Lower leg skin (tissue), 4 donors: ENCODE results near the gene ERVW-1. TPM values are rescaled to one million over a fixed set of nuclear protein-coding genes. Genes with fewer than 3 reads are reported as not detected.

Experiments used
- DNase-seq, 2 donors: peaks; one replicate each; pipeline ENCODE4 v3.0.0-alpha.2; 2019; ENCODE audit warnings: low spot score in 2 of 2
- H3K4me3 ChIP-seq: fragments of 200-600 bp; sonication (generic); 2 replicates; pipeline ENCODE4 v1.5.1; 2017; ENCODE audit warnings: mild to moderate bottlenecking, low read depth; ENCODE audit not compliant: poor library complexity, severe bottlenecking
- POLR2A ChIP-seq, 2 donors: fragments of 450-650 bp; IDR thresholded peaks; one replicate each; pipeline ENCODE4 v1.6.1; 2016 to 2017; ENCODE audit warnings: antibody characterized with exemption in 2 of 2, mild to moderate bottlenecking in 1 of 2, moderate library complexity in 1 of 2
- WGBS, 2 donors: methylation state at CpG; one replicate each; pipeline ENCODE4 v1.1.5; 2018; 5-methylcytosine and 5-hydroxymethylcytosine counted together
- intact Hi-C: fragments of 100-400 bp; cut with DNase I; formaldehyde crosslinking; loops from one replicate; pipeline ENCODE4 v1.15.0; 2023; ENCODE audit warnings: low total_unique reads
- total RNA-seq, 4 donors: library from RNA; depleted of rRNA; stranded (reverse); fragments of >200 nt; gene quantifications; one replicate each; pipeline ENCODE4 v1.1.0, GENCODE V29; 2016
- TF ChIP-seq, protein P1 (sequence below), 3 donors: fragments of 450-650 bp; IDR thresholded peaks; one replicate each; pipeline ENCODE4 v1.5.1; 2016; ENCODE audit warnings: antibody characterized with exemption in 3 of 3, mild to moderate bottlenecking in 3 of 3, moderate library complexity in 2 of 3

ERVW-1 gene
- total RNA-seq, 4 donors from 2014 or later: not detected

- no peak overlapping the region for H3K4me3 ChIP-seq
- intact Hi-C loops: no loop called here
- no peak for DNase-seq
- TF ChIP-seq, protein P1, sequence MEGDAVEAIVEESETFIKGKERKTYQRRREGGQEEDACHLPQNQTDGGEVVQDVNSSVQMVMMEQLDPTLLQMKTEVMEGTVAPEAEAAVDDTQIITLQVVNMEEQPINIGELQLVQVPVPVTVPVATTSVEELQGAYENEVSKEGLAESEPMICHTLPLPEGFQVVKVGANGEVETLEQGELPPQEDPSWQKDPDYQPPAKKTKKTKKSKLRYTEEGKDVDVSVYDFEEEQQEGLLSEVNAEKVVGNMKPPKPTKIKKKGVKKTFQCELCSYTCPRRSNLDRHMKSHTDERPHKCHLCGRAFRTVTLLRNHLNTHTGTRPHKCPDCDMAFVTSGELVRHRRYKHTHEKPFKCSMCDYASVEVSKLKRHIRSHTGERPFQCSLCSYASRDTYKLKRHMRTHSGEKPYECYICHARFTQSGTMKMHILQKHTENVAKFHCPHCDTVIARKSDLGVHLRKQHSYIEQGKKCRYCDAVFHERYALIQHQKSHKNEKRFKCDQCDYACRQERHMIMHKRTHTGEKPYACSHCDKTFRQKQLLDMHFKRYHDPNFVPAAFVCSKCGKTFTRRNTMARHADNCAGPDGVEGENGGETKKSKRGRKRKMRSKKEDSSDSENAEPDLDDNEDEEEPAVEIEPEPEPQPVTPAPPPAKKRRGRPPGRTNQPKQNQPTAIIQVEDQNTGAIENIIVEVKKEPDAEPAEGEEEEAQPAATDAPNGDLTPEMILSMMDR (IDR thresholded peaks at IDR 0.05): no peak
- no peak for TF ChIP-seq POLR2A (IDR thresholded peaks at IDR 0.05)
- WGBS, 2 donors: 87 to 90% methylated on average over 2 of the region's 2 CpGs
Observed at GRCh38 chr7:92506363-92506762, 28.6 kb upstream of the ERVW-1 start.

GRCh38 chr7:92504563-92504962, 26.8 kb upstream of the ERVW-1 start:
- intact Hi-C loops: no loop called here
- TF ChIP-seq, protein P1 (IDR thresholded peaks at IDR 0.05): no peak
- no peak for TF ChIP-seq POLR2A (IDR thresholded peaks at IDR 0.05)
- H3K4me3 ChIP-seq: no peak overlapping the region
- DNase-seq: no peak
- WGBS, 2 donors: 91 to 92% methylated on average over 3 of the region's 3 CpGs

DNA sequence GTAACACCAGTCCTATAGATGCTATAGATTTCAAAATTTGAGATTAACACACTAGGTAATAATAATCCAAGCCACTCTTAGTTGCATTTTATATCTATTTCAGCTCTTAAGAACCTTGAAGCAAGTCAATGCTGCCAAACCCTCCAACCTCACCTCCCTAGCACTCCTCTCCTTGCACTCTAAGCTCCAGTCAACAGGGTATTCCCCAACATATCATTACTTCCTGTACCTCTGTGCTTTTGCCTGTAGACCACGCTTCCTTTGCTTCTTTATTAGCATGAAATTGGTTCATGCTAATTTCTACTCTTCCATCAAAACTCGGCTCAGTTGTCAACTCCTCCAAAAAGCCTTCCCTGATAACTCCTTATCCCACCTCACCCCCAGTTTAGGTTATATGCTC, 26.0 kb upstream of the ERVW-1 start:
- no peak overlapping the region for H3K4me3 ChIP-seq
- 93 to 97% methylated on average over 2 of the region's 2 CpGs for WGBS, 2 donors
- DNase-seq: no peak
- intact Hi-C loops: no loop called here
- TF ChIP-seq, protein P1 (IDR thresholded peaks at IDR 0.05): no peak
- no peak for TF ChIP-seq POLR2A (IDR thresholded peaks at IDR 0.05)

- no peak for DNase-seq
- TF ChIP-seq, protein P1 (IDR thresholded peaks at IDR 0.05): no peak
- TF ChIP-seq POLR2A (IDR thresholded peaks at IDR 0.05): no peak
- WGBS, 2 donors: 87 to 92% methylated on average over 2 of the region's 2 CpGs
- intact Hi-C loops: no loop called here
- no peak overlapping the region for H3K4me3 ChIP-seq
Observed at GRCh38 chr7:92498557-92498956, 20.8 kb upstream of the ERVW-1 start.

DNA sequence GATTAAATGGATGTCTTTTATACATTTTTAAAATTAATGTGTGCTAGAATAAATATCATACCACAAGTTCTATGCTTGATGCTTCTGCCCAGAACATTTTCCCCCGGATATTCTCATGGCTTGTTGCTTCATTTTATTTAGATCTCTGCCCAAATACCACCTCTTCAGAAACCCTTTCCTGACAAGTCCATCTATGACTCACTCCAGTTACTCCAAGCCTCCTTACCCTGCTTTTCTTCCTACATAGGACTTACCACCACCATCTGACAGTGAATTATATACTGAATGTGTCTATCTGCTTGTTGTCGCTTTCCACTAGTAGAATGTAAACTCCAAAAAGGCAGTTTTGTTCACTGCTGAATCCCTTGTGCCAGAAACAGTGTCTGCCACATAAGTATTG, 19.1 kb upstream of the ERVW-1 start:
- TF ChIP-seq, protein P1 (IDR thresholded peaks at IDR 0.05): no peak
- TF ChIP-seq POLR2A (IDR thresholded peaks at IDR 0.05): no peak
- no peak overlapping the region for H3K4me3 ChIP-seq
- intact Hi-C loops: no loop called here
- WGBS, 2 donors: 89 to 92% methylated on average over 2 of the region's 2 CpGs
- no peak for DNase-seq

DNA sequence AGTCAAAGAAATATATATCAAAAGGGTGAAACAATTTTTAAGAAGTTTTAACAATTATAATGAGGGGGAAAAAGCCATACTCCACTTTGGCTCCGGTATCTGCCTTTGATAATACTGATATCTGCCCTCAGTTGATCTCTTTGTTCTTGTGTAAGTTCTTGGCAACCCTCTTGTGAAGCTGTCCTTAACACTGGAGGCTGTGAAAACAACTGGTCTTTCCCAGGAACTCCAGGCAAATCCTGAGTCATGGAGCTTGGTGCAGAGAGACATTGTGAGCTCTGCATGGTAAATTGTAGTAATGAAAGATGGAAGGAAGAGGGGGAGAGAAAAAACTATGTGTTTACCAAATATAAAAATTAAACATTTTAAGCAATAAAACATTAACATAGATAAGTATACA, 11.9 kb upstream of the ERVW-1 start:
- TF ChIP-seq POLR2A (IDR thresholded peaks at IDR 0.05): no peak
- no peak for DNase-seq
- no peak overlapping the region for H3K4me3 ChIP-seq
- 88 to 97% methylated on average over 1 of the region's 1 CpG for WGBS, 2 donors
- intact Hi-C loops: no loop called here
